ENCODE data around the gene PRKAR2B. TPM values are rescaled to one million over a fixed set of nuclear protein-coding genes. Genes with fewer than 3 reads are reported as not detected.
"Not testable (repeated sequence)": the region's sequence is repeated elsewhere in the genome, so short reads cannot be mapped to it uniquely, and the experiment has no call there.

Gene PRKAR2B
- polyA plus RNA-seq, 3 donors = 39.6 to 46.1 (median 45.4) TPM

DNA sequence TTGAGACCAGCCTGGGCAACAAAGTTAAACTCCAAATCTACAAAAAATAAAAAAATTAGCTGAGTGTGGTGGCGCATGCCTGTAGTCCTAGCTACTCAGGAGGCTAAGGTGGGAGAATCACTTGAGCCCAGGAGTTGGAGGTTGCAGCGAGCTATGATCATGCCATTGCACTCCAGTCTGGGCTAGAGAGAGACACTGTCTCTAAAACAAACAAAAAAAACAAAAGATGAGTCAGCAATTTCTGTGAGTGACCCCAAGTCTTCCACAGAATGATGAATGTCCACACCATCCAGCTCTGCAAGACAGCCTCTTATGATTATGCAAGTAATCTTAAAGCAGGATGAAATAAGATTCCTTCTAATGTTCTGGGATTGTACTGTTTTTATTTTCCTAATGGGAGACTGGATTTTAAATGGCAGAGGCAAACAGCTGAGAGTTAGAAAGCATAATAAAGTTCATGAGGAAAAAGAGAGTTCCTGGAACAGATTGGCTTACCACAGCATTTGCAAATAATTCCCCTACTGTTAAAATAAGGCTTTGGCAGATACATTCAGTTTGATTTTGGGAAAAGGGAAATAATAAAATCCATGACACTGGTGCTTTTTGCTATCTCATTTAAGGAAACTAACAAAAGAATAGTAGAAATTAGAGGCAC lies 18.9 kb upstream of the PRKAR2B start:
- no peak for DNase-seq (ENCODE audit: low read depth in 3 of 3, low spot score in 2 of 3)

GRCh38 chr7:107026166-107026565 lies 18.3 kb upstream of the PRKAR2B start:
- no peak for DNase-seq (ENCODE audit: low read depth in 3 of 3, low spot score in 2 of 3)

DNA sequence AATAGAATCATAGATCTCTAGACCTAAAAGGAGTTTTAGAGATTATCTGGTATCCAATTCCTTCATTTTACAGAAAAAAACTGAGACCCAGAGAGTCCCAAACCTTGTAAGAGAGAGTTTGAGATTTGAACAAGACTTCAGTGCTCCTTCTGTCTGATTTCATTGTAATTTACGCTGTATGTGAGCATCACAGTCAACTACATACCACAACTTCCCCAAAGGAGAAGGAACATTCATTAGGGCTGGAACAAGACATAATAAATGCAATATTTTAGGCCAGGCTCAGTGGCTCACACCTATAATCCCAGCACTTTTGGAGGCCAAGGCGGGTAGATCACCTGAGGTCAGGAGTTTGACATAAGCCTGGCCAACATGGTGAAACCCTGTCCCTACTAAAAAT lies 17.3 kb upstream of the PRKAR2B start:
- DNase-seq (ENCODE audit: low read depth in 3 of 3, low spot score in 2 of 3) = no peak

- no peak for DNase-seq (ENCODE audit: low read depth in 3 of 3, low spot score in 2 of 3)
These were observed 15.3 kb upstream of the PRKAR2B start for GRCh38 chr7:107029061-107029763.

DNA sequence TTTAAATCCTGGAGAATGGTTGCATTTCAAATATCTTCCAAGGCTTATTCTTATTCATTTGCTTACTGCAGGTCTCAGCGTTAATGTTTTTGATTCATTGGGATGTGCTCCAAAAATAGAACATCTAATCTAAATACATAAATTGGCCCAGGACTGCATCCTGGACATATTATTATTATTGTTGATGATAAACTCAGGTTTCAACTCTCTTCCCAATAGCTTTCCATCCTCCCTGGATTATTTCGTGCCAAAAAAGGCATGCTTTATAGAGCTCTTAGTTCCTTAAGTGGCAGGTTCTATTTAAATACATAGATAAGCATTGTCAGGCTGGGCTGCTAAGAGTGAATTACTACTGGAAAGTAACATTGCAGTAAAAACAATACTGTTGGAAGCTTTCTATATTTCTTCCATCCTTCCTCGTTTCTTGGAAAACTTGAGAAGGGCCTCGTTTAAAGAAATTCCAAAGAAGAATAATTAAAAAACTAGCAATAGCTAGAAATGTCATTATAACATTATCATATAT lies 14.7 kb upstream of the PRKAR2B start:
- DNase-seq (ENCODE audit: low read depth in 3 of 3, low spot score in 2 of 3) = no peak

- no peak for DNase-seq (ENCODE audit: low read depth in 3 of 3, low spot score in 2 of 3)
These were observed 12.5 kb upstream of the PRKAR2B start for GRCh38 chr7:107032050-107032449.

DNA sequence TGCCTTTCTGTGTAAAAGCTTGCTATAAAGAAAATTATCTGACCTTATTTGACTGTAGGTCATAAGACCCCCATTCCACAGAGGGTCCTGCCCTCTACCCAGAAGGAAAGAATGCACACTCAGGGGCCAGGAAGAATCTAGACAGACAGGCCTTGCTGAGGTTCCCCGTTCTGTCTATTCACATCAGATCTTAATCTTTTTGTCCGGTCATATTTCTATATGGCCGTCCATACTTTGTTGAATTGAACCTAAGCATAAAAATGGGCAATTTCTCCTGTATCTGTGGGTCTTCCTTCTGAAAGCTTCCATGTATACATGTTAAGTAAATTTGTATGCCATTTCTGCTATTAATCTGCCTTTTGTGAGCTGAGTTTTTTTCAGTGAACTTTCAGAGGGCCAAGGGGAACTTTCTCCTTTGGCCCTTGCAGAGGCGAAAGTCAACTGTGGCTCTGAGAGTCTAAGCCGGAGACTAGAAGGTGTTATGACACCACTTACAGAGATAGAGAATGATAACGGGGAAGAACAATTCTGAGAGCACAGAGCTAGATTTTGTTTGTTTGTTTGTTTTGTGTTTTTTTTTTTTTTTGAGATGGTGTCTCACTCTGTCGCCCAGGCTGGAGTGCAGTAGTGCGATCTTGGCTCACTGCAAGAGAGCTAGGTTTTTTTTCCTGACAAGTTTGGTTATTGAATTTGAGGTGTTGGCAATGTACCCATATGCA lies 11.6 kb upstream of the PRKAR2B start:
- no peak for DNase-seq (ENCODE audit: low read depth in 3 of 3, low spot score in 2 of 3)

DNA sequence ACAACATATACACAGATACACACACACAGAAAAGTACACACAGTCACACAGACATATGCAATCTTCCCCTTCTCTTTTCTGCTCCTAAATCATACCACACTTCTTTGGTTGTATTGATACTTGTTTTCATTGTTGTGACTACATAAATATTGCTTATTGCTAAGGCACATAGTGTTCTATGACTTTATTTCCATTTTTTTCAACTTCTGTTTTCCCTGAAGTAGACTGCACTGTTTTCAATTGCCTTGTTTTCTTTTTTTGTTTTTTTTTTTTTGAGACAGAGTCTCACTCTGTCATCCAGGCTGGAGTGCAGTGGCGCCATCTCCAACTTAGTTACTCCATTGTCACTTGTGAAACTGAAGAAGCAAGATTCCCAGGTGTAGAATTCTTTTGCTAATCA lies 10.0 kb upstream of the PRKAR2B start:
- no peak for DNase-seq (ENCODE audit: low read depth in 3 of 3, low spot score in 2 of 3)

DNA sequence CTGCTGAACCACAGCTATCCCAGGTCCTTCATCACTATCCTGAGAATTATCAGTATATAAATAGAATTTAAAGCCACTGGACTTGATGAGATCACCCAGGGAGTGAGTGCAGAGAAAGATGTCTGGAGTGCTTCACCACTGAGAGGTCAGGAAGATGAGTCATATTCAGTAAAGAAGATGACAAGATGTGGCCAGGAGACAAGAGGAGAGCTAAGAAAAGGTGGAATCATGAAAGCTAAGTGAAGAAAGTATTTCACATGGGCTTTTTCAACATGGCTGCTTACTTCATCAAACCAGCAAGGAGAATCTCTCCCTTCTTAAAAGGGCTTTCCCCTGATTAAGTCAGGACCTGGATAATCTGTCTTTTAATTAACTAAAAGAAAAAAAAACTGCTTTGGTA lies 9.1 kb upstream of the PRKAR2B start:
- no peak for DNase-seq (ENCODE audit: low read depth in 3 of 3, low spot score in 2 of 3)

DNA sequence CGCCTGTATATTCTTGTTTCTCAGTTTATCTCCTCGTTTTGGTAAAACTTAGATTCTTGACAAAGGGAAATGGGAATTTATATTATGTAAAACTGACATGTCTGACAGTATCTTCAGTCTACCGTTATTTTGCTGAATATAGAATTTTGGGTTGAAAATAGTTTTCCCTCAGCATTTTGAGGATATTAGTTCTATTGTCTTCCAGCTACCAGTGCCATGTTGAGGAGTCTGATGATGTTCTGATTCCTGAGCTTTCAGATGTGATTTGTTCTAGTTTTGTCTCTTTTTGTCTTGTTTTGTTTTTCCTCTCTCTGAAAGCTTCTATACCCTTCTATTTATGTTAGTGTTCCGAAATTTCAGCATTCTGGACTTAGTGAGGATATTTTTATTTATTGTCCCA lies 8.0 kb upstream of the PRKAR2B start:
- no peak for DNase-seq (ENCODE audit: low read depth in 3 of 3, low spot score in 2 of 3)

- DNase-seq (ENCODE audit: low read depth in 3 of 3, low spot score in 2 of 3) = no peak
These were observed 6.5 kb upstream of the PRKAR2B start for GRCh38 chr7:107037717-107038603.

- no peak for DNase-seq (ENCODE audit: low read depth in 3 of 3, low spot score in 2 of 3)
These were observed 5.2 kb upstream of the PRKAR2B start for GRCh38 chr7:107039199-107039900.

DNA sequence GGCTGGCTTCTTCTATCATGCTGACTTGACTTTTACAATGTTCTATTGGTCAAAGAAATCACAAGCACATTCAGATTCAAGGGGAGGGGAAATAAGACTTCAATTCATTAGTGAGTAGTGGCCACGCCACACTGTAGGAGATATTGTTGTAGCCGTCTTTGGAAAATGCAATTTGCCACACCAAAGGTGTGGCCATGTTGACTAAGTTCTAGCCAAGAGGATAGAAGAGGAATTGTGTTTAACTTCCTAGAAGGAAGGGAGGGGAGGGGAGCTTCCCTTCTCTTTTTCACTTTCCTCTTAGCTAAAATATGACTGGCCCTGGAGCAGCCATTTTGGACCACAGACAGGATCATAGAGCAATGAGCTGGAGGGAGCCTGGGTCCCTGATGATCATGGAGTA lies 3.4 kb upstream of the PRKAR2B start:
- no peak for DNase-seq (ENCODE audit: low read depth in 3 of 3, low spot score in 2 of 3)

GRCh38 chr7:107041764-107042163 lies 2.7 kb upstream of the PRKAR2B start:
- DNase-seq (ENCODE audit: low read depth in 3 of 3, low spot score in 2 of 3) = not testable (repeated sequence)

DNA sequence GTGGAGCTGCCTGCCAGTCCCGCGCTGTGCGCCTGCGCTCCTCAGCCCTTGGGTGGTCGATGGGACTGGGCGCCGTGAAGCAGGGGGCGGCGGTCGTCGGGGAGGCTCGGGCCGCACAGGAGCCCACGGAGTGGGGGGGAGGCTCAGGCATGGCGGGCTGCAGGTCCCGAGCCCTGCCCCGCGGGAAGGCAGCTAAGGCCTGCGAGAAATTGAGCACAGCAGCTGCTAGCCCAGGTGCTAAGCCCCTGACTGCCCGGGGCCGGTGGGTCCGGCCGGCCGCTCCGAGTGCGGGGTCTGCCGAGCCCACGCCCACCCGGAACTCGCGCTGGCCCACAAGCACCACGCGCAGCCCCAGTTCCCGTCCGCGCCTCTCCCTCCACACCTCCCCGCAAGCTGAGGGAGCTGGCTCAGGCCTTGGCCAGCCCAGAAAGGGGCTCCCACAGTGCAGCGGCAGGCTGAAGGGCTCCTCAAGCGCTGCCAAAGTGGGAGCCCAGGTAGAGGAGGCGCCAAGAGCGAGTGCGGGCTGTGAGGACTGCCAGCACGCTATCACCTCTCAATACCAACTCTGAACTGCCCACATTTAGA lies 2.1 kb upstream of the PRKAR2B start:
- not testable (repeated sequence) for DNase-seq (ENCODE audit: low read depth in 3 of 3, low spot score in 2 of 3)

- DNase-seq (ENCODE audit: low read depth in 3 of 3, low spot score in 2 of 3) = no peak
These were observed 1.0 kb upstream of the PRKAR2B start for GRCh38 chr7:107043491-107043890.

GRCh38 chr7:107043921-107044346 lies 571 bp upstream of the PRKAR2B start:
- no peak for DNase-seq (ENCODE audit: low read depth in 3 of 3, low spot score in 2 of 3)

- DNase-seq (ENCODE audit: low read depth in 3 of 3, low spot score in 2 of 3) = no peak
These were observed 873 bp downstream of the PRKAR2B start for GRCh38 chr7:107045195-107045960.

DNA sequence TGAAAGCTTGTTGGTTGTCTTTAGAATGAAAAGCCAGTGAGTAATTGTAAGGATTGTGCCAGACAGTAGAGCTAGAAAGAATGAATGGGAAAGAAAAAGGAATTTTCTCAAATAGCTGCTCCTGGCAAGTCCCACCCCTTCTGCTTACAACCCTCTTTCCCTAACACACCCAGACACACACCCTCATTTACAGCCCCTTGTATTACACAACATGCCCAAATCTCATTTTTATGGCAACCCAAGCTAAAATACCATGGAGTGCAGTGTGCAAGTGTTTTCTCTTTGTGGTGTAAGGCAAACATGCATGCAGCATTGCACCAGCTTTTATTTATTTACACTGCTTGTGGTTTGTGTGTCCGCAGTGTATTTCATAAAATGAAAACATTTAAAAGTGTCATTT lies 1.5 kb downstream of the PRKAR2B start:
- no peak for DNase-seq (ENCODE audit: low read depth in 3 of 3, low spot score in 2 of 3)
